HepG2 (cell line): ENCODE data around the gene RABL2B.

Experiments used
- ZNF274 ChIP-seq: sonication (generic); formaldehyde crosslinking; IDR thresholded peaks from 2 replicates; pipeline ENCODE4 v1.5.1; 2020; ENCODE audit warnings: mild to moderate bottlenecking, missing genetic modification reagents
- TF ChIP-seq, protein P1 (sequence below): sonication (generic); formaldehyde crosslinking; conservative IDR thresholded peaks from 2 replicates; pipeline ENCODE4 v1.5.0; 2020; ENCODE audit warnings: missing genetic modification reagents
- TF ChIP-seq, protein P2 (sequence below): sonication (generic); formaldehyde crosslinking; IDR thresholded peaks from 2 replicates; pipeline ENCODE4 v1.5.0; 2020; ENCODE audit warnings: mild to moderate bottlenecking, missing genetic modification reagents, moderate library complexity

DNA sequence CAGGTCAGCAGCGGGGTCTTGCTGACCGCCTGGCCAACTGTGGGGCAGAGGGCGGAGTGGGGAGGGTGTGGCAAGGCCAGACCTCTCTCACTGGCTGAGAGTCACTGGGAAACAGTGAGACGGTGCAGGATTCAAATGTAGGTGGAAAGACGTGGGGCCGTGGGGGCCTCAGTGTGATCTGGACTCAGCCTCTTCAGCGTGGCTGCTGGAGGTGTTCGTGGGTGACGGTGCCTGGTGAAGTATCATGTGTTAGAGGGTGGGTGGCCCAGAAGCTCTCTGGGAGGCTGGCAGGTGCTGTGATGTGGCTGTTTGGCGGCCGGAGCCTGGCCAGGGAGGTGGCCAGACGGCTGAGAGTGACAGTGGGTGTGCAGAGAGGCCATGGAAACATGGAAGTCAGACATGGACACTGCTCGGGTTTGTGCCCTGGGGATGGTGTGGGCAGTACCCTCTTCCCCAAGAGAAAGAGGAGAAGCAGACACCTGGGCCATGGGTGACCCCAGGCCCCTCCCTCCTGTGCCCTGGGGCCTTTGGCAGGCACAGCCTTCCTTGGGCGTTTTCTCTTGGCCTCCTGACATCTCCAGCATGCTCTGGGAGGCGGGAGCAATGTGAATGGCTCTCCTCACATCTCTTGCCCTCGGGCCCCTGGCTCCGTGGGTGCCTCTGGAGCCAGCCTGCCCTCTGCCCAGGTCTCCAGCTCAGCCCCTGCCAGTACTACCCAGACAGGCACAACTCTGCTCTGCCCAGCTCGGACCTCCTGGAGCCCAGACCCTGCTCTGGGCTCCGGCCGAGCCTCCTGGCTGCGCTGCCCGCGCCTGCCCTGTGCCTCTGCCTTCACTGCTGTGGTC, 55.5 kb downstream of the RABL2B start:
- no peak for TF ChIP-seq ZNF274
- TF ChIP-seq, protein P1, sequence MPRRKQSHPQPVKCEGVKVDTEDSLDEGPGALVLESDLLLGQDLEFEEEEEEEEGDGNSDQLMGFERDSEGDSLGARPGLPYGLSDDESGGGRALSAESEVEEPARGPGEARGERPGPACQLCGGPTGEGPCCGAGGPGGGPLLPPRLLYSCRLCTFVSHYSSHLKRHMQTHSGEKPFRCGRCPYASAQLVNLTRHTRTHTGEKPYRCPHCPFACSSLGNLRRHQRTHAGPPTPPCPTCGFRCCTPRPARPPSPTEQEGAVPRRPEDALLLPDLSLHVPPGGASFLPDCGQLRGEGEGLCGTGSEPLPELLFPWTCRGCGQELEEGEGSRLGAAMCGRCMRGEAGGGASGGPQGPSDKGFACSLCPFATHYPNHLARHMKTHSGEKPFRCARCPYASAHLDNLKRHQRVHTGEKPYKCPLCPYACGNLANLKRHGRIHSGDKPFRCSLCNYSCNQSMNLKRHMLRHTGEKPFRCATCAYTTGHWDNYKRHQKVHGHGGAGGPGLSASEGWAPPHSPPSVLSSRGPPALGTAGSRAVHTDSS (CRISPR knock-in tag): no peak
- TF ChIP-seq, protein P2, sequence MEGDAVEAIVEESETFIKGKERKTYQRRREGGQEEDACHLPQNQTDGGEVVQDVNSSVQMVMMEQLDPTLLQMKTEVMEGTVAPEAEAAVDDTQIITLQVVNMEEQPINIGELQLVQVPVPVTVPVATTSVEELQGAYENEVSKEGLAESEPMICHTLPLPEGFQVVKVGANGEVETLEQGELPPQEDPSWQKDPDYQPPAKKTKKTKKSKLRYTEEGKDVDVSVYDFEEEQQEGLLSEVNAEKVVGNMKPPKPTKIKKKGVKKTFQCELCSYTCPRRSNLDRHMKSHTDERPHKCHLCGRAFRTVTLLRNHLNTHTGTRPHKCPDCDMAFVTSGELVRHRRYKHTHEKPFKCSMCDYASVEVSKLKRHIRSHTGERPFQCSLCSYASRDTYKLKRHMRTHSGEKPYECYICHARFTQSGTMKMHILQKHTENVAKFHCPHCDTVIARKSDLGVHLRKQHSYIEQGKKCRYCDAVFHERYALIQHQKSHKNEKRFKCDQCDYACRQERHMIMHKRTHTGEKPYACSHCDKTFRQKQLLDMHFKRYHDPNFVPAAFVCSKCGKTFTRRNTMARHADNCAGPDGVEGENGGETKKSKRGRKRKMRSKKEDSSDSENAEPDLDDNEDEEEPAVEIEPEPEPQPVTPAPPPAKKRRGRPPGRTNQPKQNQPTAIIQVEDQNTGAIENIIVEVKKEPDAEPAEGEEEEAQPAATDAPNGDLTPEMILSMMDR: no peak
